GM21515 (cell line): ENCODE measurements around the gene TEX26.
"Not testable (repeated sequence)": the region's sequence is repeated elsewhere in the genome, so short reads cannot be mapped to it uniquely, and the experiment has no call there.

Experiments used
- ATAC-seq: cut with Tn5 transposase; IDR thresholded peaks from one replicate; pipeline ENCODE4 v1.9.1; 2021; ENCODE audit not compliant: unreplicated experiment

TEX26 gene

DNA sequence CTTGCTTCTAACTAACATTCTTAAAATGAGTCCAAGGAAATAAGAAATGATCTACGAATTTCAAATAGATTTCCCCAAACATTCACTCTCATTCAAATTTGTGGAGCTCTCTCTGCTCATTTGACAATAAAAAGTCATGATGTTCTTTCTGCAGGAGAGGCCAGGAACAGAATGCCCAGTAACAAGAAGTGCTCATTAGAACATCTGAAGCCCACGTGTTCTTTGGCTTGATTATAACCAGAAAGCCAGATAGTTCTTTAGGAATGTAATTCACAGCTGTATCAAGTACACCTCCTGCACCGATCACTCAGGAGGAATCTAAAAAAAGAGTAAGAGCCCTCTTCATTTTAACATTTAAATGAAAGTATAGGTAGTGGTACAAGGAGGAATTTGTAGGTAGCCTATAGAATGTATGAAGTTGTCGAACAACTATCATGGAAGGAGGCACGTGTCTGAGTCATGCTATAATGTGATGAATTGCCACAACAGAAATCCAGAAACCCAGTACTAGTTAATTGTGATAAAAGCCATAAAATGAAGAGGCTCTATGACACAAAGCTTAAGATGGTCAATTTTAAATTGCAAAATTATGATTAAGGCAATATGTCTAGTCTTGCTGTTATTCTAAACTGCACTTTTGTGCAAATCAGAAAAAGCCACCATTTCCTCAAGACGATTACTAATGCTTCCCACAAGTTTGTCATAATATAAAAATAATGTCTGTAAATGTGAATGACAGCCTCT is 13.6 kb upstream of the TEX26 start:
- no peak for ATAC-seq

- no peak for ATAC-seq
Measured at GRCh38 chr13:30920162-30920909, 12.1 kb upstream of the TEX26 start.

- no peak for ATAC-seq
Measured at GRCh38 chr13:30923418-30923817, 9.0 kb upstream of the TEX26 start.

- no peak for ATAC-seq
Measured at GRCh38 chr13:30924721-30925120, 7.7 kb upstream of the TEX26 start.

DNA sequence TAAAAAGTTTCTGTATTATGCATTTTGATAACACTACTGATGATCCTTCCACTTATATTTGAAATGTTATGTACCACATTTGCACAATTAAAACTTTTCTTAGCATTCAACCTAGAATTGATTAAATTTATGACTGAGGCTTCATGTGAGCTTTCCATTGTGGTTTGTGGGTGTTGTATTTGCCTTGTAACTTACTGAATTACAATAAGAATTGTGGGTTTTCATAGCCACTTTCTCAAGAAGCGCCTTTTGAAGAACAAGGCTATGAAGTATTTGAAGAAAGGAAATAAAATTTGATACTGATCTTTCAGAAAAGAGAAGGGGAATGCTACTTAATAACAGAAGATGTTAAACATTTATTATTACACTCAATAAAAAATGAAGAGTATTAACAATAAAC is 7.0 kb upstream of the TEX26 start:
- no peak for ATAC-seq

DNA sequence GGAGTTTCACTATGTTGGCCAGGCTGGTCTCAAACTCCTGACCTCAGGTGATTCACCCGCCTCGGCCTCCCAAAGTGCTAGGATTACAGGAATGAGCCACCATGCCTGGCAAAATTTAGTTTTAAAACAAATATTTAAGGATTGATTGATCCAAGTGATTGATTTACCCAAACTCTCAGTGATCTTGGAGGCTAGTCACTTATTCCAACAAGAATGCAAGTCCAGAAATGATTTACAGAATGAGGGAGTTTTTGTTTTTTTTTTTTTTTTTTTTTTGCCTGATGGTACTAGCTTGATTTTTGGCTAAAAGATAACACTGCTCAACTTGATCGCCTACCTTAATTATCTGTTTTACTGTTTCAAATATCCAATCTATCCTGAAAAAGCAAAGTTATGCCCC is 5.7 kb upstream of the TEX26 start:
- no peak for ATAC-seq

- not testable (repeated sequence) for ATAC-seq
Measured at GRCh38 chr13:30927188-30927587, 5.3 kb upstream of the TEX26 start.

DNA sequence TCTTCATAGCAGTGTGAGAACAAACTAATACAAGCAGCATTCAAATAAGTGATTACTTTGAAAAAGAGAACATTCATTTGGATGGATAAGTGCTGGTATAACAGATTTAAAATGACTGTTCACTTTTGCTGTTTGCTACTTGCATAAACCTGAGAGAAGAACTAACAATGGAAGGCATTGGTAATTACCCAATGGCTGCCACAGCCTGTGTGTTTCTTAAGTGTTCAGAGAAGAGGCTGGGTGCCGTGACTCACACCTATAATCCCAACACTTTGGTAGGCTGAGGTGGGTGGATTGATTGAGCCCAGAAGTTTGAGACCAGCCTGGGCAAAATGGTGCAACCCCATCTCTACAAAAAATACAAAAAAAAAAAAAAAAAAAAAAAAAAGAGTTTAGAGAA is 4.9 kb upstream of the TEX26 start:
- ATAC-seq, result no peak

DNA sequence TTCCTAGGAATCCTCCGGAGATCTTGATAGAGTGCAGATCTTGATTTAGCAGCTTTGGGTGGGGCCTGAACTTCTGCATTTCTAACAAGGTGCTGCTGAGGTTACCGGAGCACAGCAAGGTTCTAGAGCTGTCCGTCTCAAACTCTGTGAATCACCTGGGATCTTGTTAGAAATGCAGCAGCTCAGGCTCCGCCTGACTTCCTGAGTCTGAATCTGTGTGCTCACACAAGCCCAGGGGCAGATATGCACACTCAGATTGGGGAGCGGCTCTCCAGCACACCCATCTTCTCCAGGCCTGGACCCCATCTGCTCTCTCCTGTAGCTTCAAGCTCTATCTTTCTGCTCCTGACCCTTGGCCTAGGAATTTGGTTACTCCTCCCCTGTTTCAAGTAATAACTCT is 3.5 kb upstream of the TEX26 start:
- no peak for ATAC-seq

DNA sequence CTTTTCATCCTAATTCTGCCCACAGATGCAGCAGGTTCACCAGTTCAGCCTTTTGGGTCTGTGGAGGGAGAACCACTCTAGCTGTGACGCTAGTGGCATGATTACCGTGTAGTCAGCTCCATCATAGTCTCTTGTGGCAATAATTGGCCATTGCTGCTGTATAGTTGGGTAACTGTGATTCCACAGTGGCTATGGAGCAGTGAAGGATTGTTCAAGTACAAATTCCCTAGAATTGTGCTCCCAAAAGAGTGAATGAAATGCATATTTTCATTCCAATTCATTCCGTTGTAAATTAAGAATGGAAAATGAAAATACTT is 856 bp downstream of the TEX26 start:
- ATAC-seq, result no peak

- no peak for ATAC-seq
Measured at GRCh38 chr13:30934381-30934780, 1.9 kb downstream of the TEX26 start.

- no peak for ATAC-seq
Measured at GRCh38 chr13:30934803-30935202, 2.3 kb downstream of the TEX26 start.

DNA sequence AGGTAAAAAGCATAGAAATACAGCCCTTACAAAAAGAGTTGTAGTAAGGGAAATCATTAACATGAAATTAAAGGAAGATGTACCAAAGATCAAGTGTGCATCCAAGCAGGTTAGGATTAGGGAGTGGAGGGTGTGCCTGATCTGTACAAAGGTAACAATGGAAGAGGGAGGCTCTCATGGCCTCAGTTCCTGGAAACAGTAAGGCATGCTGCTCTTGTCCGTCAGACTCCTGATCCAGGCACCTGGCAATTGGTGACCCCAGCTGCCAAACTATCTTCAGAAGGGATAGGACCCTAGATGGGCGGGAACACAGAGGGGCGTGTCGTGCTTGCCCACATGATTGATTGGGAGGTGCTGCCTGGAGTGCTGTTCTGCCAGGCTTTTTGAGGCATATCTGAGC is 4.5 kb downstream of the TEX26 start:
- no peak for ATAC-seq

GRCh38 chr13:30943881-30944280 is 11.4 kb downstream of the TEX26 start:
- no peak for ATAC-seq

GRCh38 chr13:30957258-30957943 is 24.9 kb downstream of the TEX26 start:
- ATAC-seq, result no peak

GRCh38 chr13:30959678-30960077 is 27.2 kb downstream of the TEX26 start:
- no peak for ATAC-seq

DNA sequence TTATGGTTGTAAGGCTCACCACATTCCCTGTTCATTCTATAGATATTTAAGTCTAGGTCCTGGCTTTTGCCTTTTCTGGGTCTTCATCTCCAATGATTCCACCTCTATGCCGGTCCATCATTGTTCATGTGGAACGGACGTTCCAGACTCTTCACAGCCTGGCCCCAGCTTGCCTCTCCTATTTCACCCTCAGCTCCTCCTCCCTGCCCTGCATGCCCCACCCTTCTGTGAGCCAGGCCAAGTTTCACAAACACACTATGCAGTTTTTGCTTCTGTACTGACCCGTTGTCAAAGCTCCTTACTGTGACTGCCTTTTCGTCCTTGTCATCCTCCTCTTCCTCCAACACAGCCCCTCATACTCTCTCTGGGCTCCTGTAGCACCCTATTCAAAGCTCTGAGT is 31.3 kb downstream of the TEX26 start:
- no peak for ATAC-seq

DNA sequence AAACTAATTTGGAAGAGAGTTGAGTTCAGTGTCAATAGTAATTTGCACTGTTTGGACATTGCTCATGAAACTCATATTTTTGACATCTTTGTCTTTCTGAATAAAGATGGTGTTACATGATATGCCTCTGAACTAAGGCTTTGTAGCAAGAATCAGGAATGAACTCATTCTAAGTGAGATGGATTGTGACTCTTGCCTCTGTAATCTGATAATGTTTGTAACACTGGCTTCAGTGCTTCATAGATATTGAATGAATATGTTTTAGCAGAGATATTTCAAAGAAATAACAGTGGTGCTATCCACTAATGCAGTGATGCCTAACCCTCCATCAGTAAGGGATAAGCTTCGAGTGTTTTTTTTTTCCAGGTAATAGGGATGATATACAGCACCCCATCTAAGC is 32.9 kb downstream of the TEX26 start:
- no peak for ATAC-seq

- ATAC-seq, result no peak
Measured at GRCh38 chr13:30966101-30966500, 33.6 kb downstream of the TEX26 start.

GRCh38 chr13:30968846-30969245 is 36.4 kb downstream of the TEX26 start:
- ATAC-seq, result no peak

GRCh38 chr13:30971575-30971974 is 39.1 kb downstream of the TEX26 start:
- ATAC-seq, result no peak

- no peak for ATAC-seq
Measured at GRCh38 chr13:30972888-30973377, 40.5 kb downstream of the TEX26 start.
